Measurements from ENCODE around the gene FCN1. TPM values are rescaled to one million over a fixed set of nuclear protein-coding genes. Genes with fewer than 3 reads are reported as not detected.

FCN1 gene
- total RNA-seq, 3 donors from 2014 or later (not counting 1 experiment from before 2014, with no cell fraction given) = 22.7 to 70.3 (median 26.9) TPM

GRCh38 chr9:134883040-134883782, 34.5 kb downstream of the FCN1 start:
- WGBS (ENCODE audit: insufficient coverage) = 90% methylated on average over 18 of the region's 18 CpGs
- no peak for ATAC-seq
- intact Hi-C loops (cut with micrococcal nuclease) = no loop called here
- Histone ChIP-seq H3K4me3 (ENCODE audit: low read length) (no peak overlapping the region), H3K36me3 (ENCODE audit: control insufficient read depth, insufficient read depth, low read length) (no peaks in the 10 kb centered on the region), H3K9me3 (ENCODE audit: control insufficient read depth, insufficient read depth, low read length) (no peaks in the 10 kb centered on the region), H3K4me1 (ENCODE audit: control insufficient read depth, insufficient read depth, low read length) (no peaks in the 10 kb centered on the region), H3K27ac (ENCODE audit: low read length) (no peak overlapping the region), H3K27me3 (ENCODE audit: control insufficient read depth, insufficient read depth, low read length) (no peaks in the 10 kb centered on the region)
- Mint-ChIP-seq H3K27me3 (ENCODE audit: low read depth in 2 of 2) (peaks cover 0 to 12% of the 10 kb centered on the region in 2 donors), H3K27ac (no peak overlapping the region), H3K9me3 (no peaks in the 10 kb centered on the region), H3K36me3 (no peaks in the 10 kb centered on the region), H3K4me3 (no peak overlapping the region), H3K4me1 (peaks cover 0 to 5% of the 10 kb centered on the region in 2 donors)
- TF ChIP-seq CTCF (IDR thresholded peaks at IDR 0.05) = no peak
- DNase-seq = no peak

- DNase-seq = no peak
These were observed 35.4 kb downstream of the FCN1 start for GRCh38 chr9:134882204-134882785.

GRCh38 chr9:134881313-134881670, 36.4 kb downstream of the FCN1 start:
- Histone ChIP-seq H3K27ac (ENCODE audit: low read length) (no peak overlapping the region), H3K4me3 (ENCODE audit: low read length) (no peak overlapping the region), H3K36me3 (ENCODE audit: control insufficient read depth, insufficient read depth, low read length) (no peaks in the 10 kb centered on the region), H3K27me3 (ENCODE audit: control insufficient read depth, insufficient read depth, low read length) (no peaks in the 10 kb centered on the region), H3K4me1 (ENCODE audit: control insufficient read depth, insufficient read depth, low read length) (no peaks in the 10 kb centered on the region), H3K9me3 (ENCODE audit: control insufficient read depth, insufficient read depth, low read length) (no peaks in the 10 kb centered on the region)
- no peak for ATAC-seq
- WGBS (ENCODE audit: insufficient coverage) = 88% methylated on average over 13 of the region's 13 CpGs
- Mint-ChIP-seq H3K27ac (no peak overlapping the region), H3K36me3 (no peaks in the 10 kb centered on the region), H3K4me3 (no peak overlapping the region), H3K27me3 (ENCODE audit: low read depth in 2 of 2) (peaks cover 2 to 18% of the 10 kb centered on the region in 2 donors), H3K4me1 (no peaks in the 10 kb centered on the region), H3K9me3 (no peaks in the 10 kb centered on the region)
- intact Hi-C loops (cut with micrococcal nuclease) = no loop called here
- no peak for TF ChIP-seq CTCF (IDR thresholded peaks at IDR 0.05)
- no peak for DNase-seq

More at GRCh38 chr9:134882204-134882785, 35.4 kb downstream of the FCN1 start:
- WGBS (ENCODE audit: insufficient coverage) = 91% methylated on average over 3 of the region's 3 CpGs
- no peaks in the 10 kb centered on the region for H3K9me3 ChIP-seq (ENCODE audit: control insufficient read depth, insufficient read depth, low read length)
- peaks cover 2 to 12% of the 10 kb centered on the region in 2 donors for H3K27me3 Mint-ChIP-seq (ENCODE audit: low read depth in 2 of 2)
- no peak overlapping the region for H3K4me3 ChIP-seq (ENCODE audit: low read length)
- no peaks in the 10 kb centered on the region for H3K4me1 ChIP-seq (ENCODE audit: control insufficient read depth, insufficient read depth, low read length)
- no peak for TF ChIP-seq CTCF (IDR thresholded peaks at IDR 0.05)
- H3K27ac ChIP-seq (ENCODE audit: low read length) = no peak overlapping the region
- no peak overlapping the region for H3K4me3 Mint-ChIP-seq
- no peaks in the 10 kb centered on the region for H3K36me3 Mint-ChIP-seq
- H3K27ac Mint-ChIP-seq = no peak overlapping the region
- H3K36me3 ChIP-seq (ENCODE audit: control insufficient read depth, insufficient read depth, low read length) = no peaks in the 10 kb centered on the region
- H3K9me3 Mint-ChIP-seq = no peaks in the 10 kb centered on the region
- H3K4me1 Mint-ChIP-seq = no peaks in the 10 kb centered on the region
- no peaks in the 10 kb centered on the region for H3K27me3 ChIP-seq (ENCODE audit: control insufficient read depth, insufficient read depth, low read length)
- no peak for ATAC-seq
- intact Hi-C loops (cut with micrococcal nuclease) = no loop called here
